Liver (tissue), 9 donors: Measurements from ENCODE around the gene RPL7A. TPM values are rescaled to one million over a fixed set of nuclear protein-coding genes. Genes with fewer than 3 reads are reported as not detected.
"Not testable (repeated sequence)": the region's sequence is repeated elsewhere in the genome, so short reads cannot be mapped to it uniquely, and the experiment has no call there.

ENCODE experiments used
- DNase-seq: peaks from one replicate; pipeline ENCODE4 v3.0.0-alpha.2; 2017; ENCODE audit warnings: low spot score
- H3K27ac ChIP-seq, 2 donors: one replicate each; pipeline ENCODE4 v1.7.0; 2013; ENCODE audit warnings: inconsistent platforms in 2 of 2, low read length in 2 of 2, control low read depth in 1 of 2, low read depth in 1 of 2, mild to moderate bottlenecking in 1 of 2
- H3K27me3 ChIP-seq, 4 donors: one replicate each; pipeline versions ENCODE4 v1.6.1 to v1.7.0; 2013; ENCODE audit warnings: low read length in 3 of 4, inconsistent platforms in 1 of 4, mild to moderate bottlenecking in 1 of 4, moderate library complexity in 1 of 4; ENCODE audit not compliant: control insufficient read depth in 4 of 4, insufficient read depth in 4 of 4
- H3K36me3 ChIP-seq, 4 donors: one replicate each; pipeline versions ENCODE4 v1.6.1 to v1.7.0; 2013; ENCODE audit warnings: low read length in 3 of 4, mild to moderate bottlenecking in 3 of 4, low read depth in 1 of 4, moderate library complexity in 1 of 4; ENCODE audit not compliant: control insufficient read depth in 4 of 4, insufficient read depth in 3 of 4
- H3K4me1 ChIP-seq, 4 donors: one replicate each; pipeline versions ENCODE4 v1.6.1 to v1.7.0; 2013; ENCODE audit warnings: low read length in 3 of 4, mild to moderate bottlenecking in 3 of 4, moderate library complexity in 1 of 4; ENCODE audit not compliant: control insufficient read depth in 4 of 4, insufficient read depth in 4 of 4
- H3K4me3 ChIP-seq, 3 donors: one replicate each; pipeline versions ENCODE4 v1.6.1 to v1.7.0; 2013; ENCODE audit warnings: low read length in 3 of 3, control low read depth in 1 of 3, low read depth in 1 of 3, mild to moderate bottlenecking in 1 of 3
- H3K9ac ChIP-seq, 2 donors: one replicate each; pipeline ENCODE4 v1.7.0; 2013; ENCODE audit warnings: low read length in 2 of 2, mild to moderate bottlenecking in 2 of 2, moderate library complexity in 2 of 2, control low read depth in 1 of 2, low read depth in 1 of 2
- H3K9me3 ChIP-seq, 4 donors: one replicate each; pipeline versions ENCODE4 v1.6.1 to v1.7.0; 2013; ENCODE audit warnings: low read length in 3 of 4; ENCODE audit not compliant: control insufficient read depth in 4 of 4
- HNF4A ChIP-seq, 2 donors: conservative IDR thresholded peaks; 2 replicates each; pipeline ENCODE4 v1.6.1; 2016; ENCODE audit warnings: antibody characterized with exemption in 2 of 2, mild to moderate bottlenecking in 2 of 2
- REST ChIP-seq: IDR thresholded peaks from 2 replicates; pipeline ENCODE4 v1.6.1; 2016; ENCODE audit warnings: antibody characterized with exemption, mild to moderate bottlenecking
- ZBTB33 ChIP-seq: IDR thresholded peaks from 2 replicates; pipeline ENCODE4 v1.6.1; 2016; ENCODE audit warnings: antibody characterized with exemption
- WGBS: extraction: QIAGEN DNeasy Blood & Tissue Kit; methylation state at CpG from one replicate; pipeline ENCODE4 v1.1.7; 2013; 5-methylcytosine and 5-hydroxymethylcytosine counted together
- polyA plus RNA-seq, 2 donors: library from polyadenylated mRNA; stranded (reverse) in 1 of 2; unstranded in 1 of 2; fragments of 200-250 nt in 1 of 2; fragments of >200 nt in 1 of 2; fragmentation: Nextera tagmentation in 1 of 2; extraction: Ambion mirVana in 1 of 2; gene quantifications; one replicate each; pipeline versions ENCODE4 v1.2.1 to v1.2.3, GENCODE V29; 2013 to 2015
- total RNA-seq, 2 donors: library from RNA; depleted of rRNA; stranded (reverse); fragments of >200 nt; gene quantifications; one replicate each; pipeline ENCODE4 v1.2.3, GENCODE V29; 2014
- TF ChIP-seq, protein P1 (sequence below): IDR thresholded peaks from 2 replicates; pipeline ENCODE4 v1.6.1; 2016; ENCODE audit warnings: antibody characterized with exemption
- TF ChIP-seq, protein P2 (sequence below): IDR thresholded peaks from 2 replicates; pipeline ENCODE4 v1.6.1; 2016; ENCODE audit warnings: antibody characterized with exemption
- donor health status: healthy.
- donor health status: healthy.
- donor health status: healthy.
- donor health status: healthy.
- donor health status: healthy.

RPL7A gene
- total and polyA plus RNA-seq, 4 donors, result 215 to 930 (median 704) TPM

DNA sequence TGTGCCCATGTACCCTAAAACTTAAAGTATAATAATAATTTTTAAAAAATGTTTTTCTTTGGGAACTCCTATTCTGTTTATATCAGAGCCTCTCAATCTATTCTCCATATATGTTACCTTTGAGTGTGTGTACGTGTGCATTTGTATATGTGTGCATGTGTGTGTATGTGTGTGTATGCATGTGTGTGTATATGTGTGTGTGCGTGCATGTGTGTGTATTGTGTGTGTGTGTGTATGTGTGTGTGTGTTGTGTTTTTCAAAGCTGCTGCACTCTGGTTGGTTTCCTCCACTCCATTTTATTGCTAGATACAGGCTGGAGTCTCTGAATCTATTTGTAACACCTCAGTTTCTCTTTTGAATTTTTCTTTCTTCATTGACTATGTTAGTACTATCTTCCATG lies 32.0 kb upstream of the RPL7A start (continued):
- no peak for TF ChIP-seq ZBTB33
- TF ChIP-seq, protein P1, sequence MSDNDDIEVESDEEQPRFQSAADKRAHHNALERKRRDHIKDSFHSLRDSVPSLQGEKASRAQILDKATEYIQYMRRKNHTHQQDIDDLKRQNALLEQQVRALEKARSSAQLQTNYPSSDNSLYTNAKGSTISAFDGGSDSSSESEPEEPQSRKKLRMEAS, result no peak

DNA sequence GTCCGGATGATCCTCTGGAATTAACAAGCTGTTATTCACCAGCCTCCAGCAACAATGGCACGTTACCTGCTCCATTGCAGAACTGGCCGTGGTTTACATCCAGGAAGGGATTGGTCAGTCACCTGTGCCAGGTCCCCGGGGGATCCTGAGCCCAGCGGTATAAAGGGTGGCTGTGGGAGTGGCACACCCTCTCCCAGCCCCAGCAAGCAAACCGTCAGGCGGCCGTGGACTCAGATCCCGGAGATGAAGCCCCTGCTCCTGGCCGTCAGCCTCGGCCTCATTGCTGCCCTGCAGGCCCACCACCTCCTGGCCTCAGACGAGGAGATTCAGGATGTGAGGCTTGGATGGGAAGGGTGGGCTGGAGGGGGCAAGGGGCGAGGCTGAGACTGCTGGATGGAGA lies 30.5 kb upstream of the RPL7A start:
- not testable (repeated sequence) for H3K27ac ChIP-seq, H3K4me1 ChIP-seq, H3K9ac ChIP-seq, H3K4me3 ChIP-seq, DNase-seq, H3K27me3 ChIP-seq, H3K36me3 ChIP-seq, H3K9me3 ChIP-seq
- WGBS, result 85% methylated on average over 13 of the region's 13 CpGs

GRCh38 chr9:133320421-133320881 lies 27.6 kb upstream of the RPL7A start:
- Histone ChIP-seq H3K9me3 (no peaks in the 10 kb centered on the region), H3K27me3 (no peaks in the 10 kb centered on the region), H3K4me3 (no peak overlapping the region), H3K27ac (no peak overlapping the region), H3K36me3 (no peaks in the 10 kb centered on the region), H3K9ac (no peak overlapping the region), H3K4me1 (no peaks in the 10 kb centered on the region)
- WGBS, result 90% methylated on average over 13 of the region's 13 CpGs
- DNase-seq, result no peak
- TF ChIP-seq, protein P1, result no peak
- no peak for TF ChIP-seq HNF4A (conservative IDR thresholded peaks at IDR 0.05)

- Histone ChIP-seq H3K4me3 (no peak overlapping the region), H3K27me3 (no peaks in the 10 kb centered on the region), H3K9me3 (no peaks in the 10 kb centered on the region), H3K27ac (no peak overlapping the region), H3K4me1 (no peaks in the 10 kb centered on the region), H3K9ac (no peak overlapping the region), H3K36me3 (no peaks in the 10 kb centered on the region)
- no peak for DNase-seq
- WGBS, result 86% methylated on average over 13 of the region's 13 CpGs
- TF ChIP-seq REST, result no peak
- TF ChIP-seq, protein P2, sequence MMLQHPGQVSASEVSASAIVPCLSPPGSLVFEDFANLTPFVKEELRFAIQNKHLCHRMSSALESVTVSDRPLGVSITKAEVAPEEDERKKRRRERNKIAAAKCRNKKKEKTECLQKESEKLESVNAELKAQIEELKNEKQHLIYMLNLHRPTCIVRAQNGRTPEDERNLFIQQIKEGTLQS, result no peak
Measured at GRCh38 chr9:133321411-133321935, 26.5 kb upstream of the RPL7A start.
